Natural killer cell (primary cell): ENCODE measurements around the gene JPH4. TPM values are rescaled to one million over a fixed set of nuclear protein-coding genes. Genes with fewer than 3 reads are reported as not detected.

Experiments used
- ATAC-seq, 3 donors: fragments of 150-1000 bp in 2 of 3; fragments of 200-7000 bp in 1 of 3; cut with Tn5 transposase; 1 replicate in 1 of 3; 2 replicates in 2 of 3; pipeline ENCODE4 v1.10.0; 2021; ENCODE audit warnings: mild to moderate bottlenecking in 2 of 3, moderate library complexity in 2 of 3
- DNase-seq, 2 donors: peaks; one replicate each; pipeline versions ENCODE4 v3.0.0 to v3.0.0-alpha.2; 2013 to 2021; ENCODE audit warnings: mixed read lengths in 1 of 2
- H3K27ac ChIP-seq: one replicate; pipeline ENCODE4 v1.5.1; 2013; ENCODE audit warnings: mild to moderate bottlenecking, low read length
- H3K27me3 ChIP-seq: one replicate; pipeline ENCODE4 v1.6.1; 2013; ENCODE audit warnings: low read length; ENCODE audit not compliant: control insufficient read depth, insufficient read depth
- H3K36me3 ChIP-seq: one replicate; pipeline ENCODE4 v1.6.1; 2013; ENCODE audit warnings: low read length; ENCODE audit not compliant: control insufficient read depth, insufficient read depth
- H3K4me1 ChIP-seq: one replicate; pipeline ENCODE4 v1.6.1; 2013; ENCODE audit warnings: low read length; ENCODE audit not compliant: control insufficient read depth, insufficient read depth
- H3K4me3 ChIP-seq: one replicate; pipeline ENCODE4 v1.5.1; 2013; ENCODE audit warnings: low read length
- H3K9me3 ChIP-seq: one replicate; pipeline ENCODE4 v1.6.1; 2013; ENCODE audit warnings: low read length; ENCODE audit not compliant: control insufficient read depth, insufficient read depth
- H3K27ac Mint-ChIP-seq, 2 donors: one replicate each; pipeline ENCODE4 v1.8.0; 2022; ENCODE audit warnings: mild to moderate bottlenecking in 2 of 2, mixed read lengths in 2 of 2, moderate library complexity in 1 of 2
- H3K27me3 Mint-ChIP-seq, 2 donors: one replicate each; pipeline ENCODE4 v1.8.0; 2022; ENCODE audit warnings: low read depth in 2 of 2, mixed read lengths in 2 of 2
- H3K36me3 Mint-ChIP-seq: one replicate; pipeline ENCODE4 v1.8.0; 2022; ENCODE audit warnings: mixed read lengths
- H3K4me1 Mint-ChIP-seq, 2 donors: one replicate each; pipeline ENCODE4 v1.8.0; 2022; ENCODE audit warnings: mixed read lengths in 2 of 2
- H3K4me3 Mint-ChIP-seq: one replicate; pipeline ENCODE4 v1.8.0; 2022; ENCODE audit warnings: mild to moderate bottlenecking, moderate library complexity, mixed read lengths
- H3K9me3 Mint-ChIP-seq, 2 donors: one replicate each; pipeline ENCODE4 v1.8.0; 2022; ENCODE audit warnings: mixed read lengths in 2 of 2
- WGBS: methylation state at CpG from one replicate; pipeline ENCODE4 v1.1.7; 2013; ENCODE audit warnings: missing lambda C conversion rate; ENCODE audit not compliant: insufficient coverage; 5-methylcytosine and 5-hydroxymethylcytosine counted together
- intact Hi-C: fragments of 100-400 bp; cut with micrococcal nuclease; formaldehyde crosslinking; loops from one replicate; pipeline ENCODE4 v1.14.2; 2022
- total RNA-seq, 4 donors: library from RNA; stranded (reverse); fragments of 120-200 nt in 1 of 4; gene quantifications; one replicate each; pipeline versions ENCODE4 v1.2.3 to v1.2.4, GENCODE V29; 2013 to 2022
- TF ChIP-seq, protein P1 (sequence below): fragments of 200-600 bp; IDR thresholded peaks from one replicate; pipeline ENCODE4 v1.8.0; 2022; ENCODE audit warnings: antibody characterized with exemption

Gene JPH4
- total RNA-seq, 3 donors from 2014 or later (not counting 1 experiment from before 2014, with no cell fraction given): 0.25 TPM; not detected in 2

DNA sequence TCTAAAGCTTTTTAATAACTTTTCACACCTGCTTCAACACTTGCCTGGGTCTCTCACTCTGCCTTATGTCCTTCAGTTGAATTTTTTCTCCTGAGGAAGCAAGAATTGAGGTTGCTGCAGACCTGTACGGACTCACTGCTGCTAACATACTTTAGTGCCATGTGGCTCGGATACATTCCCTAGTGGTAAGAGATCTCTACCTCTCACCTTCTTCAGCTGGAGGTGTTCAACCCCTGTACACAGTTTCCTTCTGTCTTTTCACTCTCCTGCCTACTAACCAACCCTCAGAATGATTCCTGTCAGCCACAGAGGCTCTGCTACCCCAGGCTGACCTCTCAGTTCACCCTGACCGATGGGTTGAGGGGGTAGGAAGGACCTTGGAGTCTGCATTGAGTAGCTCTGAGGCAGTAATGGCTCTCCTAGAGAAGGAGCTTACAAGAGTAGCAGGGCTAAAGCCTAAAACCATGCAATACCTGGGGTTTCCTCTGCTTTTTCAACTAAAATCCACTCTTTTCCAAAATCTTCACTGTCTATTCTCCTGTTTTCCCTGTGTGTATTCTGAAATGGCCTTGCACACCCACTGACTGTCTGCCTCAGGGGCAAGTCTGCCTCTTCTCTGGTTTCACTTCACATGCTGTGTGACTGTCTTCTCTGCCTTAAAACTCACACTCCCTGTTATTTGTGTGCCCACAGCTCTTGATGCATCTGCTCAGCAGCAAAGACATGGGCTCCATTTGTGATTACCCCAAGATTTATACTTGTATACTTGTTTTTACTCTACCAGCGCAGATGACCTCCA is 43.5 kb upstream of the JPH4 start:
- Histone ChIP-seq H3K27ac (no peak overlapping the region), H3K27me3 (no peaks in the 10 kb centered on the region), H3K4me1 (no peaks in the 10 kb centered on the region), H3K9me3 (peaks cover 2% of the 10 kb centered on the region), H3K4me3 (no peak overlapping the region), H3K36me3 (no peaks in the 10 kb centered on the region)
- Mint-ChIP-seq H3K9me3 (peaks cover 0 to 4% of the 10 kb centered on the region in 2 donors), H3K27ac (no peak overlapping the region), H3K36me3 (peaks cover 11% of the 10 kb centered on the region), H3K4me1 (no peaks in the 10 kb centered on the region), H3K27me3 (peaks cover 21 to 30% of the 10 kb centered on the region in 2 donors), H3K4me3 (no peak overlapping the region)
- TF ChIP-seq, protein P1, sequence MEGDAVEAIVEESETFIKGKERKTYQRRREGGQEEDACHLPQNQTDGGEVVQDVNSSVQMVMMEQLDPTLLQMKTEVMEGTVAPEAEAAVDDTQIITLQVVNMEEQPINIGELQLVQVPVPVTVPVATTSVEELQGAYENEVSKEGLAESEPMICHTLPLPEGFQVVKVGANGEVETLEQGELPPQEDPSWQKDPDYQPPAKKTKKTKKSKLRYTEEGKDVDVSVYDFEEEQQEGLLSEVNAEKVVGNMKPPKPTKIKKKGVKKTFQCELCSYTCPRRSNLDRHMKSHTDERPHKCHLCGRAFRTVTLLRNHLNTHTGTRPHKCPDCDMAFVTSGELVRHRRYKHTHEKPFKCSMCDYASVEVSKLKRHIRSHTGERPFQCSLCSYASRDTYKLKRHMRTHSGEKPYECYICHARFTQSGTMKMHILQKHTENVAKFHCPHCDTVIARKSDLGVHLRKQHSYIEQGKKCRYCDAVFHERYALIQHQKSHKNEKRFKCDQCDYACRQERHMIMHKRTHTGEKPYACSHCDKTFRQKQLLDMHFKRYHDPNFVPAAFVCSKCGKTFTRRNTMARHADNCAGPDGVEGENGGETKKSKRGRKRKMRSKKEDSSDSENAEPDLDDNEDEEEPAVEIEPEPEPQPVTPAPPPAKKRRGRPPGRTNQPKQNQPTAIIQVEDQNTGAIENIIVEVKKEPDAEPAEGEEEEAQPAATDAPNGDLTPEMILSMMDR: no peak
- WGBS: 80% methylated on average over 4 of the region's 4 CpGs
- intact Hi-C loops: no loop called here
- DNase-seq: no peak
- no peak for ATAC-seq

DNA sequence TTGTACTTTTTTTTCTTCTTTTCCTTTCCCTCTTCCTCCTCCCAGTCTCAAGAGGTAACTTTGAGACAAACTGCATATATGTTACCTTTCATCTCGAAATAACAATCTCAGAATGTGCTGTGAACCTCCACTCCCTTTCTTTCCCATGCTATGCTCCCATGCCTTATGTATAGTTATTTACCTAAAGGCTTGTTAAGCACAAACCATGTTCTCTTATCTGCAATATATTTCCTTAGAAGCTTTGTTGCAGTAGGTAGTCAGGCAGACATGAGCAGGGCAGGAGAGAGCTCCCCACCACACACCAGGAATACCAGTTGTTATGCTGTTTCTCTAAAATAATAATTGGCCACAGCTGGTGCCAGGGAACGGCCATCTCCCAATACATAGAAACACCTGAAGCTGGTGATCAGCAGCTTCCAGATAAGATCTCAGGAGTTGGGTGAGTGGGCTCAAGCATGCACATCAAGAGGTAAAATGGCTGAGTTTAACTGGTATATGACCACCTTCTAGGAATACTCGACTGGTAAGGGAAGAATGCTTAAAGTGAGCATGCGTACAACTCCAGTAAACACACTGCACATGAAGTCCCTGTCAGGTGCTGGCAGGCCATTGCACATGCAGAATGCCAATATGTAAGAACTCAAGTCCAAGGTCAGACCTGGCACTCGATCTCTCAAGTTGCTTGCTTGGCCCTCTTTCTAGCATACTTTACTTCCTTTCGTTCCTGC is 42.8 kb upstream of the JPH4 start:
- ATAC-seq: no peak
- Histone ChIP-seq H3K4me1 (no peaks in the 10 kb centered on the region), H3K9me3 (peaks cover 2% of the 10 kb centered on the region), H3K27ac (no peak overlapping the region), H3K36me3 (no peaks in the 10 kb centered on the region), H3K27me3 (no peaks in the 10 kb centered on the region), H3K4me3 (no peak overlapping the region)
- H3K9me3 Mint-ChIP-seq: peaks cover 0 to 4% of the 10 kb centered on the region in 2 donors
- no peak overlapping the region for H3K4me3 Mint-ChIP-seq
- H3K27me3 Mint-ChIP-seq: peaks cover 20 to 30% of the 10 kb centered on the region in 2 donors
- 67% methylated on average over 6 of the region's 6 CpGs for WGBS
- TF ChIP-seq, protein P1: no peak
- intact Hi-C loops: no loop called here
- H3K4me1 Mint-ChIP-seq: no peaks in the 10 kb centered on the region
- DNase-seq: no peak
- peaks cover 11% of the 10 kb centered on the region for H3K36me3 Mint-ChIP-seq
- no peak overlapping the region for H3K27ac Mint-ChIP-seq

DNA sequence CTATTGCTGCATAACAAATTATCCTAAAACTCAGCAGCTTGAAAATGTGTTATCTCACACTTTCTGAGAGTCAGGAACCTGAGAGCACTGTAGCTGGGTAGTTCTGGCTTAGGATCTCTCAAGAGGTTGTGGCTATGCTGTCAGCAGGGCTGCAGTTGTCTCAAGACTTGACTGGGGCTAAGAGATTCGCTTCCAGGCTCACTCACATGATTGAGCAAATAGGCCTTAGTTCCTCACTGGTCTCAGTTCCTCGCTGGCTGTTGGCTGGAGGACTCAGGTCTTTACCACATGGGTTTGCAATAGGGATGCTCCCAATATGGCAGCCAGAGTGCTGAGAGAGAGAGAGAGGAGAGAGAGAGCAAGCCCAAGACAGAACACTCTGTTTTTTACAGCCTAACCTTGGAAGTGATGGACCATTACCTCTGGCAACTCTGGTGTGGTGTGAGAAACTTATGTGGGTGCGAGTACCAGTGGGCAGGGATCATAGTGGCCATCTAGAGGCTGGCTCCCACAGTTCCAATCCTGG is 41.6 kb upstream of the JPH4 start:
- intact Hi-C loops: no loop called here
- H3K9me3 Mint-ChIP-seq: peaks cover 0 to 4% of the 10 kb centered on the region in 2 donors
- Histone ChIP-seq H3K27me3 (no peaks in the 10 kb centered on the region), H3K4me3 (no peak overlapping the region), H3K27ac (no peak overlapping the region), H3K9me3 (peaks cover 2% of the 10 kb centered on the region), H3K36me3 (no peaks in the 10 kb centered on the region), H3K4me1 (no peaks in the 10 kb centered on the region)
- H3K4me1 Mint-ChIP-seq: no peaks in the 10 kb centered on the region
- no peak overlapping the region for H3K4me3 Mint-ChIP-seq
- H3K36me3 Mint-ChIP-seq: peaks cover 11% of the 10 kb centered on the region
- ATAC-seq (no peak), DNase-seq (no peak)
- H3K27me3 Mint-ChIP-seq: peaks cover 20 to 30% of the 10 kb centered on the region in 2 donors
- TF ChIP-seq, protein P1: no peak
- WGBS: 89% methylated on average over 3 of the region's 3 CpGs
- H3K27ac Mint-ChIP-seq: no peak overlapping the region
